ENCODE results near the gene PLCL2.
A peak's percentile ranks its signal among the peaks of the same experiment; 100 is the strongest.

The PLCL2 gene

GRCh38 chr3:16884748-16885592 lies at the start of gene PLCL2:
PLCL2 (plus strand) TSS chr3:16884955; CDS start chr3:16885040, 85 bp downstream.
- intact Hi-C loops (cut with DNase I), result loop anchor here (5.0 kb wide), 1 partner anchor 147 kb away; no protein-coding TSS in a partner anchor
- DNase-seq, result peak in 40 of 42 donors; percentile 24 to 80 (median 60)

GRCh38 chr3:16836505-16837237 lies 48.1 kb upstream of the PLCL2 start:
- intact Hi-C loops (cut with DNase I), result no loop called here

GRCh38 chr3:16837602-16838001 lies 47.2 kb upstream of the PLCL2 start:
- DNase-seq, result peak in 9 of 42 donors; percentile 12 to 41 (median 25)

More at GRCh38 chr3:16836505-16837237, 48.1 kb upstream of the PLCL2 start:
- DNase-seq, result no peak

GRCh38 chr3:16838561-16838960 lies 46.2 kb upstream of the PLCL2 start:
- DNase-seq, result no peak
- intact Hi-C loops (cut with DNase I), result no loop called here

More at GRCh38 chr3:16837602-16838001, 47.2 kb upstream of the PLCL2 start:
- intact Hi-C loops (cut with DNase I), result no loop called here

- intact Hi-C loops (cut with DNase I), result no loop called here
- DNase-seq, result no peak
These were observed 45.3 kb upstream of the PLCL2 start for GRCh38 chr3:16839271-16840100.

- intact Hi-C loops (cut with DNase I), result no loop called here
- no peak for DNase-seq
These were observed 44.7 kb upstream of the PLCL2 start for GRCh38 chr3:16840101-16840424.

GRCh38 chr3:16841041-16841753 lies 43.6 kb upstream of the PLCL2 start:
- no peak for DNase-seq
- intact Hi-C loops (cut with DNase I), result no loop called here

- intact Hi-C loops (cut with DNase I), result no loop called here
- DNase-seq, result peak in 5 of 42 donors; percentile 23 to 50 (median 27)
These were observed 42.9 kb upstream of the PLCL2 start for GRCh38 chr3:16841904-16842271.

GRCh38 chr3:16842272-16843270 lies 42.2 kb upstream of the PLCL2 start:
- peak in 35 of 42 donors; percentile 9 to 57 (median 28) for DNase-seq
- intact Hi-C loops (cut with DNase I), result no loop called here

GRCh38 chr3:16844222-16844621 lies 40.5 kb upstream of the PLCL2 start:
- DNase-seq, result no peak
- intact Hi-C loops (cut with DNase I), result no loop called here

- DNase-seq, result no peak
- intact Hi-C loops (cut with DNase I), result no loop called here
These were observed 40.0 kb upstream of the PLCL2 start for GRCh38 chr3:16844791-16845190.

GRCh38 chr3:16846373-16847080 lies 38.2 kb upstream of the PLCL2 start:
- intact Hi-C loops (cut with DNase I), result no loop called here

GRCh38 chr3:16848007-16848406 lies 36.7 kb upstream of the PLCL2 start:
- no peak for DNase-seq
- intact Hi-C loops (cut with DNase I), result no loop called here

More at GRCh38 chr3:16846373-16847080, 38.2 kb upstream of the PLCL2 start:
- no peak for DNase-seq

- intact Hi-C loops (cut with DNase I), result no loop called here
- DNase-seq, result peak; percentile 16 to 90 (median 66)
These were observed 35.5 kb upstream of the PLCL2 start for GRCh38 chr3:16849229-16849628.

- DNase-seq, result no peak
- intact Hi-C loops (cut with DNase I), result no loop called here
These were observed 35.0 kb upstream of the PLCL2 start for GRCh38 chr3:16849795-16850194.

GRCh38 chr3:16855497-16855896 lies 29.3 kb upstream of the PLCL2 start:
- intact Hi-C loops (cut with DNase I), result no loop called here
- no peak for DNase-seq

GRCh38 chr3:16860234-16860633 lies 24.5 kb upstream of the PLCL2 start:
- DNase-seq, result no peak
- intact Hi-C loops (cut with DNase I), result no loop called here
